Activated T-helper 2 cell treated with anti-CD3 and anti-CD28 coated beads, Interferon-gamma antibody, Interleukin-2, Interleukin-4, amounts not matched to agents 10 μg/mL and 5 μg/mL and 100 μg/mL, durations not matched to agents 14 hours and 24 hours and 36 hours (primary cell): ENCODE results near the gene ST8SIA2. TPM values are rescaled to one million over a fixed set of nuclear protein-coding genes. Genes with fewer than 3 reads are reported as not detected.

Experiments used
- DNase-seq: peaks from one replicate; pipeline ENCODE4 v3.0.0; 2021; ENCODE audit warnings: low spot score
- H3K27ac Mint-ChIP-seq: one replicate; pipeline ENCODE4 v1.8.0; 2021; ENCODE audit warnings: mixed read lengths
- H3K27me3 Mint-ChIP-seq: one replicate; pipeline ENCODE4 v1.8.0; 2021; ENCODE audit warnings: low read depth, mixed read lengths
- H3K36me3 Mint-ChIP-seq: one replicate; pipeline ENCODE4 v1.8.0; 2021; ENCODE audit warnings: low read depth, mixed read lengths
- H3K4me1 Mint-ChIP-seq: one replicate; pipeline ENCODE4 v1.8.0; 2021; ENCODE audit warnings: low read depth, mixed read lengths
- H3K4me3 Mint-ChIP-seq: one replicate; pipeline ENCODE4 v1.8.0; 2021; ENCODE audit warnings: low read depth, mild to moderate bottlenecking, moderate library complexity, mixed read lengths
- H3K9me3 Mint-ChIP-seq: one replicate; pipeline ENCODE4 v1.8.0; 2021; ENCODE audit warnings: mixed read lengths
- intact Hi-C: fragments of 100-400 bp; cut with micrococcal nuclease; formaldehyde crosslinking; loops from one replicate; pipeline ENCODE4 v1.15.1; 2023
- total RNA-seq: library from RNA; stranded (reverse); gene quantifications from 2 replicates; pipeline ENCODE4 v1.2.3, GENCODE V29; 2022

The ST8SIA2 gene
- total RNA-seq, 1 donor from 2014 or later, result not detected

GRCh38 chr15:92383519-92384324 is 10.0 kb upstream of the ST8SIA2 start:
- intact Hi-C loops, result loop anchor here (1.0 kb wide), 1 partner anchor 286 kb away; no protein-coding TSS in a partner anchor
- Mint-ChIP-seq H3K4me1 (no peaks in the 10 kb centered on the region), H3K4me3 (no peak overlapping the region), H3K36me3 (no peaks in the 10 kb centered on the region), H3K9me3 (no peaks in the 10 kb centered on the region), H3K27me3 (peaks cover 27% of the 10 kb centered on the region), H3K27ac (no peak overlapping the region)
- no peak for DNase-seq

GRCh38 chr15:92384381-92384780 is 9.3 kb upstream of the ST8SIA2 start:
- no peaks in the 10 kb centered on the region for H3K36me3 Mint-ChIP-seq
- H3K4me3 Mint-ChIP-seq, result no peak overlapping the region
- H3K27me3 Mint-ChIP-seq, result peaks cover 28% of the 10 kb centered on the region
- H3K4me1 Mint-ChIP-seq, result no peaks in the 10 kb centered on the region
- H3K9me3 Mint-ChIP-seq, result no peaks in the 10 kb centered on the region
- no peak for DNase-seq
- intact Hi-C loops, result no loop called here
- H3K27ac Mint-ChIP-seq, result no peak overlapping the region

GRCh38 chr15:92385096-92385495 is 8.6 kb upstream of the ST8SIA2 start:
- H3K36me3 Mint-ChIP-seq, result no peaks in the 10 kb centered on the region
- H3K4me1 Mint-ChIP-seq, result no peaks in the 10 kb centered on the region
- H3K27ac Mint-ChIP-seq, result no peak overlapping the region
- H3K27me3 Mint-ChIP-seq, result peaks cover 32% of the 10 kb centered on the region
- H3K4me3 Mint-ChIP-seq, result no peak overlapping the region
- intact Hi-C loops, result no loop called here
- no peaks in the 10 kb centered on the region for H3K9me3 Mint-ChIP-seq
- no peak for DNase-seq

- no peak for DNase-seq
- Mint-ChIP-seq H3K4me3 (no peak overlapping the region), H3K4me1 (peaks cover 3% of the 10 kb centered on the region), H3K36me3 (no peaks in the 10 kb centered on the region), H3K9me3 (no peaks in the 10 kb centered on the region), H3K27ac (no peak overlapping the region), H3K27me3 (peaks cover 60% of the 10 kb centered on the region)
- intact Hi-C loops, result no loop called here
Measured at GRCh38 chr15:92391640-92392039, 2.0 kb upstream of the ST8SIA2 start.

- no peak for DNase-seq
- Mint-ChIP-seq H3K27ac (no peak overlapping the region), H3K4me1 (peaks cover 3% of the 10 kb centered on the region), H3K27me3 (peaks cover 63% of the 10 kb centered on the region), H3K36me3 (no peaks in the 10 kb centered on the region), H3K9me3 (no peaks in the 10 kb centered on the region), H3K4me3 (no peak overlapping the region)
- intact Hi-C loops, result no loop called here
Measured at GRCh38 chr15:92392462-92392861, 1.2 kb upstream of the ST8SIA2 start.

GRCh38 chr15:92393980-92394308 is 263 bp downstream of the ST8SIA2 start:
- no peak for DNase-seq
- Mint-ChIP-seq H3K9me3 (no peaks in the 10 kb centered on the region), H3K4me3 (no peak overlapping the region), H3K36me3 (no peaks in the 10 kb centered on the region), H3K27me3 (peaks cover 61% of the 10 kb centered on the region), H3K27ac (no peak overlapping the region), H3K4me1 (peaks cover 3% of the 10 kb centered on the region)
- intact Hi-C loops, result no loop called here

- peaks cover 3% of the 10 kb centered on the region for H3K4me1 Mint-ChIP-seq
- intact Hi-C loops, result no loop called here
- H3K36me3 Mint-ChIP-seq, result no peaks in the 10 kb centered on the region
- H3K9me3 Mint-ChIP-seq, result no peaks in the 10 kb centered on the region
- peaks cover 63% of the 10 kb centered on the region for H3K27me3 Mint-ChIP-seq
- H3K27ac Mint-ChIP-seq, result no peak overlapping the region
- no peak overlapping the region for H3K4me3 Mint-ChIP-seq
- DNase-seq, result no peak
Measured at GRCh38 chr15:92394309-92395097, 822 bp downstream of the ST8SIA2 start.

- Mint-ChIP-seq H3K27me3 (peaks cover 57% of the 10 kb centered on the region), H3K9me3 (no peaks in the 10 kb centered on the region), H3K4me1 (peaks cover 3% of the 10 kb centered on the region), H3K27ac (no peak overlapping the region), H3K36me3 (no peaks in the 10 kb centered on the region), H3K4me3 (no peak overlapping the region)
- intact Hi-C loops, result no loop called here
- no peak for DNase-seq
Measured at GRCh38 chr15:92395098-92395635, 1.5 kb downstream of the ST8SIA2 start.

GRCh38 chr15:92399271-92399950 is 5.7 kb downstream of the ST8SIA2 start:
- Mint-ChIP-seq H3K27me3 (peaks cover 24% of the 10 kb centered on the region), H3K36me3 (no peaks in the 10 kb centered on the region), H3K4me1 (no peaks in the 10 kb centered on the region), H3K27ac (no peak overlapping the region), H3K4me3 (no peak overlapping the region), H3K9me3 (no peaks in the 10 kb centered on the region)
- DNase-seq, result no peak
- intact Hi-C loops, result no loop called here

- Mint-ChIP-seq H3K9me3 (no peaks in the 10 kb centered on the region), H3K36me3 (no peaks in the 10 kb centered on the region), H3K27ac (no peak overlapping the region), H3K4me1 (no peaks in the 10 kb centered on the region), H3K4me3 (no peak overlapping the region), H3K27me3 (peaks cover 16% of the 10 kb centered on the region)
- intact Hi-C loops, result no loop called here
- no peak for DNase-seq
Measured at GRCh38 chr15:92400573-92400972, 6.9 kb downstream of the ST8SIA2 start.

- H3K36me3 Mint-ChIP-seq, result no peaks in the 10 kb centered on the region
- intact Hi-C loops, result no loop called here
Measured at GRCh38 chr15:92400980-92401787, 7.5 kb downstream of the ST8SIA2 start.

GRCh38 chr15:92402751-92403150 is 9.1 kb downstream of the ST8SIA2 start:
- Mint-ChIP-seq H3K4me1 (no peaks in the 10 kb centered on the region), H3K36me3 (no peaks in the 10 kb centered on the region), H3K27ac (no peak overlapping the region), H3K27me3 (peaks cover 4% of the 10 kb centered on the region), H3K9me3 (no peaks in the 10 kb centered on the region), H3K4me3 (no peak overlapping the region)
- intact Hi-C loops, result no loop called here
- no peak for DNase-seq

More at GRCh38 chr15:92400980-92401787, 7.5 kb downstream of the ST8SIA2 start:
- H3K4me1 Mint-ChIP-seq, result no peaks in the 10 kb centered on the region
- H3K9me3 Mint-ChIP-seq, result no peaks in the 10 kb centered on the region
- no peak for DNase-seq
- no peak overlapping the region for H3K27ac Mint-ChIP-seq
- H3K27me3 Mint-ChIP-seq, result peaks cover 10% of the 10 kb centered on the region
- no peak overlapping the region for H3K4me3 Mint-ChIP-seq
